T-helper 9 cell (primary cell): ENCODE measurements around the gene MALAT1.
A peak's percentile ranks its signal among the peaks of the same experiment; 100 is the strongest.
"Not testable (repeated sequence)": the region's sequence is repeated elsewhere in the genome, so short reads cannot be mapped to it uniquely, and the experiment has no call there.

Experiments used
- DNase-seq: peaks from one replicate; pipeline ENCODE4 v3.0.0-alpha.2; 2020

The MALAT1 gene

GRCh38 chr11:65522718-65523630 lies 24.1 kb downstream of the MALAT1 start:
- not testable (repeated sequence) for DNase-seq

GRCh38 chr11:65523631-65523968 lies 24.8 kb downstream of the MALAT1 start:
- DNase-seq: not testable (repeated sequence)

- no peak for DNase-seq
These were observed 25.3 kb downstream of the MALAT1 start for GRCh38 chr11:65524014-65524740.

- DNase-seq: peak; percentile 85
These were observed 26.1 kb downstream of the MALAT1 start, which contains the start of gene SCYL1 for GRCh38 chr11:65524741-65525545. SCYL1 (plus strand) TSS chr11:65525083; CDS start chr11:65525154, 71 bp downstream.

GRCh38 chr11:65525546-65526480 lies 27.0 kb downstream of the MALAT1 start:
- DNase-seq: no peak

- no peak for DNase-seq
These were observed 27.9 kb downstream of the MALAT1 start for GRCh38 chr11:65526744-65527143.

- DNase-seq: no peak
These were observed 30.0 kb downstream of the MALAT1 start for GRCh38 chr11:65528819-65529350.

GRCh38 chr11:65529475-65530156 lies 30.8 kb downstream of the MALAT1 start:
- no peak for DNase-seq

- DNase-seq: no peak
These were observed 31.3 kb downstream of the MALAT1 start for GRCh38 chr11:65530157-65530496.

- no peak for DNase-seq
These were observed 33.7 kb downstream of the MALAT1 start for GRCh38 chr11:65532388-65533064.

GRCh38 chr11:65535102-65535501 lies 36.3 kb downstream of the MALAT1 start:
- no peak for DNase-seq

GRCh38 chr11:65536412-65537295 lies 37.8 kb downstream of the MALAT1 start:
- DNase-seq: no peak

GRCh38 chr11:65537296-65537597 lies 38.4 kb downstream of the MALAT1 start:
- DNase-seq: no peak

GRCh38 chr11:65537620-65538231 lies 38.9 kb downstream of the MALAT1 start:
- DNase-seq: no peak

- no peak for DNase-seq
These were observed 39.5 kb downstream of the MALAT1 start for GRCh38 chr11:65538232-65538914.

- no peak for DNase-seq
These were observed 40.3 kb downstream of the MALAT1 start for GRCh38 chr11:65538915-65539743.

GRCh38 chr11:65539744-65540289 lies 41.0 kb downstream of the MALAT1 start:
- DNase-seq: no peak
